ENCODE data around the gene PRKG1. TPM values are rescaled to one million over a fixed set of nuclear protein-coding genes. Genes with fewer than 3 reads are reported as not detected.

PRKG1 gene
- total RNA-seq, 2 donors from 2014 or later = 17.8 to 31.1 TPM

- no peaks in the 10 kb centered on the region for H3K9me3 ChIP-seq
- no peaks in the 10 kb centered on the region for H3K27me3 ChIP-seq
- no peak overlapping the region for H3K27ac ChIP-seq
- no peaks in the 10 kb centered on the region for H3K4me1 ChIP-seq
- no peak overlapping the region for H3K4me3 ChIP-seq
- TF ChIP-seq, protein P1, sequence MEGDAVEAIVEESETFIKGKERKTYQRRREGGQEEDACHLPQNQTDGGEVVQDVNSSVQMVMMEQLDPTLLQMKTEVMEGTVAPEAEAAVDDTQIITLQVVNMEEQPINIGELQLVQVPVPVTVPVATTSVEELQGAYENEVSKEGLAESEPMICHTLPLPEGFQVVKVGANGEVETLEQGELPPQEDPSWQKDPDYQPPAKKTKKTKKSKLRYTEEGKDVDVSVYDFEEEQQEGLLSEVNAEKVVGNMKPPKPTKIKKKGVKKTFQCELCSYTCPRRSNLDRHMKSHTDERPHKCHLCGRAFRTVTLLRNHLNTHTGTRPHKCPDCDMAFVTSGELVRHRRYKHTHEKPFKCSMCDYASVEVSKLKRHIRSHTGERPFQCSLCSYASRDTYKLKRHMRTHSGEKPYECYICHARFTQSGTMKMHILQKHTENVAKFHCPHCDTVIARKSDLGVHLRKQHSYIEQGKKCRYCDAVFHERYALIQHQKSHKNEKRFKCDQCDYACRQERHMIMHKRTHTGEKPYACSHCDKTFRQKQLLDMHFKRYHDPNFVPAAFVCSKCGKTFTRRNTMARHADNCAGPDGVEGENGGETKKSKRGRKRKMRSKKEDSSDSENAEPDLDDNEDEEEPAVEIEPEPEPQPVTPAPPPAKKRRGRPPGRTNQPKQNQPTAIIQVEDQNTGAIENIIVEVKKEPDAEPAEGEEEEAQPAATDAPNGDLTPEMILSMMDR (IDR thresholded peaks at IDR 0.05) = no peak
- H3K36me3 ChIP-seq = no peaks in the 10 kb centered on the region
- no peak for DNase-seq (ENCODE audit: low spot score)
Measured at GRCh38 chr10:51716981-51717380, 642.7 kb downstream of the PRKG1 start.

DNA sequence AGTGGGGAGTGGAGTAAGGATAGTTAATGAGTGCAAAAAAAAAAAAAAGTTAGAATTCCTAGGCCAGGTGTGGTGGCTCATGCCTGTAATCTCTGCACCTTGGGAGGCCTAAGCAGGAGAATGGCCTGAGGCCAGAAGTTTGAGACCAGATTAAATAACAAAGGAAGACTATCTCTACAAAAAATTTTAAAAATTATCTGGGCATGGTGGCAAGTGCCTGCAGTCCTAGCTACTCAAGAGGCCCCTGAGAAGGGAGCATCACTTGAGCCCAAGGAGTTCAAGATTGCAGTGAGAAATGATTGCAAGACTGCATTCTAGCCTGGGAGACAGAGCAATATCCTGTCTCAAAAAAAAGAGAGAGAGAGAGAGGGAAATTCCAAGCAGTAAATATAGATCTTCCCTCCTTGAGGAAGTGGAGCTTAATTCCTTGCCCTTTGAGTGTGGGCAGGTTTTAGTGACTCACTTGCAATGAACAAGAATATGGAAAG, 644.6 kb downstream of the PRKG1 start:
- no peak overlapping the region for H3K27ac ChIP-seq
- TF ChIP-seq, protein P1 (IDR thresholded peaks at IDR 0.05) = no peak
- no peaks in the 10 kb centered on the region for H3K9me3 ChIP-seq
- H3K4me1 ChIP-seq = no peaks in the 10 kb centered on the region
- no peak for DNase-seq (ENCODE audit: low spot score)
- no peaks in the 10 kb centered on the region for H3K36me3 ChIP-seq
- H3K27me3 ChIP-seq = no peaks in the 10 kb centered on the region
- H3K4me3 ChIP-seq = no peak overlapping the region

DNA sequence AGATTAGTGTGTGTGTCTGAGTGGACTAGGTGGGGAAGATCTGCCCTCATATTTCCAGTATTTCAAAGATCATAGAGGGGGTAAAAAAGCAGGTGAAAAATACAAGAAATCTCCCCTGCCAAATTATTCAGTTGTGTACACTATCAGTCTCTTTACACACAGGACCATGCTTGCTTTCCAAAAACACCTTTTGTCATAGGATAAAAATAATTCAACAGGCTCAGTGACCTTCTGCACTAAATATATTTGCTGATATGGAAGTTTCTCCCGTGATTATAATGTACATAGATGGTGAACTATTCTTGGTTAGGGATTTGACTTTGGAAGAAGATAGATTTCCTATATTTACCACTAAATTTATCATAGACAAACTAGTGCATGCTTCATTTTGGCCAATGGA, 649.8 kb downstream of the PRKG1 start:
- Histone ChIP-seq H3K9me3 (no peaks in the 10 kb centered on the region), H3K27ac (peak overlapping the region in 1 of 2 donors; percentile 38), H3K4me1 (no peaks in the 10 kb centered on the region), H3K27me3 (no peaks in the 10 kb centered on the region), H3K36me3 (no peaks in the 10 kb centered on the region), H3K4me3 (no peak overlapping the region)
- DNase-seq (ENCODE audit: low spot score) = no peak
- TF ChIP-seq, protein P1 (IDR thresholded peaks at IDR 0.05) = no peak

- DNase-seq (ENCODE audit: low spot score) = no peak
- Histone ChIP-seq H3K27me3 (no peaks in the 10 kb centered on the region), H3K4me1 (no peaks in the 10 kb centered on the region), H3K9me3 (no peaks in the 10 kb centered on the region), H3K27ac (no peak overlapping the region), H3K4me3 (no peak overlapping the region), H3K36me3 (no peaks in the 10 kb centered on the region)
- TF ChIP-seq, protein P1 (IDR thresholded peaks at IDR 0.05) = no peak
Measured at GRCh38 chr10:51729822-51730555, 655.7 kb downstream of the PRKG1 start.

DNA sequence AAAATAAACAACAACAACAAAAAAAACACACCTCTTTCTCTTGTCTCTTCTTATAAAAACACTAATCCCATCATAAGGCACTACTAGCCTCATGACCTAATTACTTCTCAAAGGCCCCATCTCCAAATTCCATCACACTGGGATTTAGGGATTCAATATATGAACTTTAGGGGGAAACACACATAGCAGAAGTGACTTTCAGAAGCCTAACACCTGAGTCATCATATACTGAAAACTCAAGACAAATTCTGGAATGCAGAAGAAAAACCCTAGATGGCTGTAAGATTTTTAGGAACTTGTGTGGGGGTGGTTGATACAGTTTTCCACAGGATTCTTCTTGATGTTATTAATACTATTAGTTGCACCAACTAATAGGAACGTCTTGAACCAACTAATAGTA, 658.8 kb downstream of the PRKG1 start:
- no peaks in the 10 kb centered on the region for H3K4me1 ChIP-seq
- DNase-seq (ENCODE audit: low spot score) = no peak

More for the DNA sequence above, 658.8 kb downstream of the PRKG1 start:
- H3K9me3 ChIP-seq = no peaks in the 10 kb centered on the region
- no peak overlapping the region for H3K27ac ChIP-seq
- TF ChIP-seq, protein P1 (IDR thresholded peaks at IDR 0.05) = no peak
- no peaks in the 10 kb centered on the region for H3K36me3 ChIP-seq
- no peaks in the 10 kb centered on the region for H3K27me3 ChIP-seq
- H3K4me3 ChIP-seq = no peak overlapping the region

Measured in right atrium auricular region (tissue), 2 donors.